ENCODE data around the gene ERCC5.
A peak's percentile ranks its signal among the peaks of the same experiment; 100 is the strongest.

The ERCC5 gene

DNA sequence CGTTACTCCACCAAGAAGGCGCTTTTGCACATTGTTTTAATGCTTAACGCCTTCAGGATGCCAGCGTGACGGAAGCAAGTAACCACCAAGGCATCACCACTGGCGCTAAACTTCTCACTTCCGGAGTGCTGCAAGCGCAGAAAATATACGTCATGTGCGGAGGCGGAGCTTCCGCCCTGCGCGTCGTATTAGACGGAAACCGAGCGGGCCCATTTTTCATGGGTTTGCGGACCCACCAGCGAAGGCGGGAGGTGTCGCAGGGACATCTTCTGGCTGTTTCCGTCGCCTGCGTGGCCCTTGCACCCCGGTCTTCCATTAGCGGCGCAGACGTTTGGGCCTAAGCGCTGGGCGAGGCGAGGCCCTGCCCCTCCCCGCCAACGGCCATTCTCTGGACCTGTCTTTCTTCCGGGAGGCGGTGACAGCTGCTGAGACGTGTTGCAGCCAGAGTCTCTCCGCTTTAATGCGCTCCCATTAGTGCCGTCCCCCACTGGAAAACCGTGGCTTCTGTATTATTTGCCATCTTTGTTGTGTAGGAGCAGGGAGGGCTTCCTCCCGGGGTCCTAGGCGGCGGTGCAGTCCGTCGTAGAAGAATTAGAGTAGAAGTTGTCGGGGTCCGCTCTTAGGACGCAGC is at the start of gene ERCC5:
ERCC5 (plus strand) TSS at position 403 of the 631 bp plus-strand sequence. CDS start 235 bp downstream, outside the sequence.
- DNase-seq, result peak; percentile 94

DNA sequence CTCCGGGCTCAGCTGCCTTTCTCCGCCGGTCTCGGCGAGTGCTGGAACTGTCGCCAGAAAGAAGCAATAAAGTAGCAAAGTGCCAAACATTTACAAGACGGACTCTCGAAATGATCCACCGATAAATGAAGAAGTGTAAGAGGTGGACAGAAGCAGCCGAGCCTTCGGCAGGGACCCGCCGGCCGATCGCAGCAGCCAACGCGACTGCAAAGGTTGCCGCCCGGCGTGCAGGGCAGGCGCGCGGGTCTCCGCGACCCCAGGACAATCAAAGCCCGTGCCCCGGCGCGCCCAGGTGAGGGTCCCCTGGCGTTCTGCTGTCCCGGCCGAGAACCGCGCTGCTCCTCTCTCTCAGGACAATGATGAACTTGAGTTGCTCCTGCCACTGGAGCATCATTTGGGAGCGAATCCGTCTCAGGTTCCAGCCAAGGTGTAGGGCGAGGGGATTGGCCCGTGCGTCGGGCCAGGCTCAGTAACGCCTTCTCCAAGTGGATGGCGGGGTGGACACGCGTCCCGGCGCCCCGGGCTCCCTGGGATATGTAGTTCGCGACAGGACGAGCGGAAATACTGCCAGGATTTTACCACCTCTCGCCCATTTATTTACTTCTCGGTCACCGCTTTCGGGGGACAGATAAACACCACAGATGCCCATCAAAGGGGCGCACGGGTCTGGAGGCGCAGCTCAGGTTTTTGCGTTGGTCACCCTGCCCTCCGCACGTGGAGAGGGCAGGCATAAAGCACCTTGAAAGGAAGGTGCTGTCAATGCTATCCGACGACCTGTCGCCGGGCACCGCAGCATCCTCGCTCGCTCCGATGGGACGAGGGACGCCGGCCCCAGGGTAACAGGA is 47.0 kb upstream of the ERCC5 start, which contains the start of the genes BIVM and POGLUT2:
BIVM (plus strand) TSS at position 539 of the 845 bp plus-strand sequence. CDS start 8,149 bp downstream, outside the sequence.
POGLUT2 (minus strand) TSS at position 396 of the 845 bp plus-strand sequence; CDS start at position 90, 306 bp downstream.
- peak; percentile 94 for DNase-seq

DNA sequence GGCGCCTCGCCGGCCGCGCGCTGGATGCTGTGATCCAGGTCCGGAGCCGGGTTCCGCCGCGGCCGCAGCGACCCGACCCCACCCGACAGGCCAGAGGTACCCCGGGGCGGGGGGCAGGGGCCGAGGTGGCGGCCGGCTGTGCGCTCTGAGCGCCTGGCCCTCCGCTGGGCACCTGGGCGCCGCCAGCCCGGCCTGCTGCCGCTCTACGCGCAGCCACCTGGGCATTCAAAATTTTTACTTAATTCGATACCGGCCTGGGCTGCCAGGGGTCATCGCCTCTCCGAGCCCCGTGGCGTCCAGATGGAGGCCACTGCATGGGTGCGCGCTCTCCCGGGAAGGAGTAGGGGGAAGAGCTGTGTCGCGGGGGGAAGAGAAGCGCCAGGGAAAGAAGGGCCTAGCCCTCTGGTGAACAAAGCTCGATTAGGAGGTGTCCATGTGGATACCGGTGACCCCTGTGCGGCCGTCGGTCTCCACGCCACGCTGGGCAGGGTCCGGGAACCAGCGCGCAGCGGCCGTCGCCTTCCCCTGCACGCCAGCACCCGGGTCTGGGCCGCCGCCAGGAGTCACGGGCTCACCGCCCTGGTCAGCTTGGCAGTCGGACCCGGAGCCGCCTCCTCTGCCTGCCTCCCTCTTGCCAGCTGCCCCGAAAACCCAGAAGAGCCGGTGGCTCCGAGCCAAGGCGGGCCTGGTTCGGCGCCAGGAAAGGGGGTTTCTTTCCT is 46.2 kb upstream of the ERCC5 start:
- DNase-seq, result peak; percentile 66

DNA sequence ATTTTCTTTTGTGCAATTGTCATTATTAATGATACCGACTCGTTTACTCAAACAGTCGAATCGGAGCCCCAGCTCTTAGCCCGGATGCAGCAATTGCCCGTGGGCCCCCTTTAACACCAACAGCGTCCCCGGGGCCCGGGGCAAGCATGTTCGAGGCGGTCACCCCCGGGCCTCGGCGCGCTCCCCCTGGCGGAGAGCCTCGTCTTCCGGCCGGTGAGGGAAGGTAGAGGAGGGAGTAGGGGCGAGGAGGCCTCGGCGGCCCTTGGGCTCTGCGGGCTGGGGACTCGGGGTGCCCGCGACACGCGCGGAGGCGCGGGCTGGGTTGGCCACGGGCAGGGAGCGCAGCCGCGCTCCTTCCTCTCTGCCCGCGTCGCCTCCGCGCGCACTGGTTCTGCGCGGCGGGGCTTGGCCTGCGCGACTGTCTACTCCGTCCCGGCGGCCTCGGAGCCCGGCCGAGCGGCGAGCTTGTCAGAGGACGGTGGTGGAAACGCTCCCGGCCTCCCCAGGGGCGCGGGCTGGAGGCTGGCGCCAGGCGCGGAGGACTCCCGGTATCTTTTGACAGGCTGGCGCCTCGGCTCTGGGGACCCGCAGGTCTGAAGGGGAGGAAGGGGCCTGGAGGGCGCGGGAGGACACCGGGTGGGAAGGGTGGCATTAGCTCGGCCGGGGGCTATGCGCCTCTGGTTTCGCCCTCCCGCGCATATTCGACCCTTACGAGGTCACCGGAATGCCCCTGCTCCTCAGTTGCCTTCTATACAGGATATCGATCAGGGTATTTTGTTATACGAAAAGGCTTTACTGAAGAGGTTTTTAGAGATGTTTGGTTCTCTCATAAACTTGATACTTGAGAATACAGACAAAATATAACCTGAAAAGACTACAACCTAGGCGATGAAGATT is 45.4 kb upstream of the ERCC5 start:
- DNase-seq, result peak; percentile 88

DNA sequence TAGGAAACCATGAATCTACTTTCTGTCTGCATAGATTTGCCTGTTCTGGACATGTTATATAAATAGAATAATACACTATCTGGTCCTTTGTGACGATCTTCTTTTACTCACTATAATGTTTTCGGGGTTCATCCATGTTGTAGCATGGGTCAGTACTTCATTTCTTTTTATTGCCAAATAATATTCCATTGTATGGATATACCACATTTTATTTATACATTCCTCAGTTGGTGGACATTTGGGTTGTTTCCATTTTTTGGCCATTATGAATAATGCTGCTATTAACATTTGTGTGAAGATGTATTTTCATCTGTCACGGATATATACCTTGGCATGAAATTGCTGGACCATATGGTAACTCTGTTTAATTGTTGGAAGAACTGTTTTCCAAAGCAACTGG is 40.2 kb upstream of the ERCC5 start:
- DNase-seq, result no peak

DNA sequence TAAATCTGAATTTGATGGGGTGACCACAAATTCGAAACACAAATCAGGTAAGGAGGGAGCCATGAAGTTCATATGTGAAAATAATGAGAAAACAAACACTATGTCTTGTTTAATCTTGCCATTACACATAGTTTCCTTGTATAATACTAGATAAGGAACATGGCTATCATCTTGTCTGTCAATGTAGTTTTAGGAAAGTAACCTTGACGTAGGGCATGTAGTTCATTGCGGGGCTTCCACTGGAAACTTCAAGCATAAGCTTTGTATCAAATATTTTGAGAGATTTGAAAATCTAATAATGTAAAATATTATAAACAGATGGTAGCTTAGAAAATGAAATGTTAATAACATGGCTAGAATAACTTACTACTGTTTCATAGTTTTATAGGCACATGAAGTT is 38.1 kb upstream of the ERCC5 start:
- DNase-seq, result no peak

DNA sequence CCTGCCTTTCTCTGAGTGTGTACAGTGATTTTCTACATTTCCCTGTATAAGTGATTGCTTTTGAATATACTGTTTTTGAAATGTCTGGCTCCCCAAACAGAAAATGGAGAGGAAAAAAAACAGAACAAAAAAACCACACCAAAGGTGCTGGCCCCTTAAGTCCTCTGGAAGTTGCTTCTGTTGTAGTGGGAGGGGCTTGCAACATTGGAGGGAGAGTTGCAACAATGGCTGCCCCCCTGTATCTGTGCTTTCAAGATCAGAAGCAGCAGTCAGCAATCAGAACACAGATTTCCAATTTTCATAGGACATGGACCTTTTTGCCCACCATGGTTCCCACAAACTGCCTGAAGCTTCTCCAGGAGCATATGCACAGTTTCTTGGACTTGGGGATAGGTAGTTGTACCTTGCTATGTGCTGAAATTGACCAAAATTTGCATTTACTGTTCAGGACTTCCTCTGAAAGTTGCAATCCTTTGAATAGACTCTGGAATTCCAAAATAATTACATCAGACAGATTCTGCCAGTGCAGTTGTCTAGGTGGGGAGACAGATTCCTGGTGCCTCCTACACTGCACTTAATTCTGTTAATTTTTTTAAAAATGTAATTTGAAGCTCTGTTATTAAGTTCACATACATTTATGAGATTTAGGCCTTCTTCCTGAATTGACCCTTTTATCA is 33.1 kb upstream of the ERCC5 start:
- DNase-seq, result no peak

DNA sequence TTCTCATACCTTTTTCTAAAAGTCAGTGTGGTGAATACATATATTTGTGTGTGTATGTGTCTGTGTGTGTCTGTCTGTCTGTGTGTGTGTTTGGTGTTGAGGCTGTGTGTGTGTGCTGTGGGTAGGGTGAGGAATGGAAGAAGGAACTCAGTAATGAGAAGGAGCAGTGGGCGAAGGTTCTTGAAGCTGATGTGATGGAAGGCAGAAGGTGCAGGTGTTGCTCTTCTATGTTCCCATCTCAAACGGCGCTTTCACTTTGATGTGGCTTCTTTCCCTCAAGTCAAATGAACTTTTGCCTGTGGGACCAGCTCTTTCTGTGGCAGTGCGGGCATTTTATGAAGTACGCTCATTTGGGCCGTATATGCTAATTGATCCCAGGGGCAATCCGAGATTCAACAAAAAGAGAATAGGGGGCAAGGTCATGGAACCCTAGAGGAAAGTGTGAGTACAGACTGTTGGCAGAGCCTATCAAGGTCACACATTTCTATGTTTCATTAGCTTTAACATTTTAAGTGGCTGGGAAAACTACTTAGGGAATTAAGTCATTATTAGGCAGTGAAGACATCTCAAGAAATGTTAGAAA is 31.7 kb upstream of the ERCC5 start:
- DNase-seq, result no peak

DNA sequence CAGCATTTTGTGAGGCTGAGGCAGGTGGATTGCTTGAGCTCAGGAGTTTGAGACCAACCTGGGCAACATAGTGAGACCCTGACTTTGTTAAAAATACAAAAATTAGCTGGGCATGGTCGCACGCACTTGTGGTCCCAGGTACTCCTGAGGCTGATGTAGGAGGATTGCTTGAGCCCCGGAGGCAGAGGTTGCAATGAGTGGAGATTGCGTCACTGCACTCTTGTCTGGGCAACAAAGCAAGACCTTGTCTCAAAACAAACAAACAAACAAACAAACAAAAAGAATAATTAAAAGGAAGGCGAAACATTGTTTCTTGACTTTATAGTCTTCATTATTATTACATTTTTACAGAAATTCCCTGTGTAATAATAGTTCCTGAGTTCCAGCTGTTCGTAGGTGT is 31.0 kb upstream of the ERCC5 start:
- no peak for DNase-seq

DNA sequence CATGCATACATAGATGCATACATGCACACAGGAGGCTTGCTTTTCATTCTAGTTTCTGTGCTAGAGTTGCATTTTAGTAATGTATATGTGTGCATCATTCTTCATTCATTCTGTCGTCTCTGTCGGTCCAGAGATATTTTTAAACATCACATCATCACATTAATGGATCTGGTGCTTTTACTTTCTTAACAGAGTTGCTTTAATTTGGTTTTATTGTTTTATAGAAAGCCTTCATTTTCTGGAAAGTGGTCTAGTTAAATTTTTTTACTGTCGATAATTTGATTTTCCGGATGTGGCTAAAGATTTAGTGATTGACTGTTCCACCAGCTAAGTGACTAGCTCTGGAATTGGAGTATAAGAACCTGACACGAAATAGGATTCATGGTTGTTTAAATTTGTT is 30.0 kb upstream of the ERCC5 start:
- no peak for DNase-seq

DNA sequence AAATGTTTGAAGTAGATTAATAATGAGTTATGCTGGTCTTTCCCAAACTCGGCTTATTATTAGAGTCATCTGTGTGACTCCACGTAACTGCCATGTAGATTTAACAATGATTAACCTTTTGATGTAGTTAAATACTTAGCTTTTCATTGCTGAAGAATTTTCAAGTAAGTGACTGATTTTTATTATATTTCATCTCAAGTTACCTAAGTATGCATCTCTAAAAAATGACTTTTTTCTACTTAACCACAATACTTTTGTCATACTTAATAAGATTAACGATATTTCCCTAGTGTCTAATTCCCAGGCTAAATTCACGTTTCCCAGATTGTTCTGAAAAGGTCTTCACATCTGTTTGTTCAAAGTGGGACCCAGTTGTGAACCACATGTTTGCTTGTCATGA is 29.1 kb upstream of the ERCC5 start:
- DNase-seq, result no peak

DNA sequence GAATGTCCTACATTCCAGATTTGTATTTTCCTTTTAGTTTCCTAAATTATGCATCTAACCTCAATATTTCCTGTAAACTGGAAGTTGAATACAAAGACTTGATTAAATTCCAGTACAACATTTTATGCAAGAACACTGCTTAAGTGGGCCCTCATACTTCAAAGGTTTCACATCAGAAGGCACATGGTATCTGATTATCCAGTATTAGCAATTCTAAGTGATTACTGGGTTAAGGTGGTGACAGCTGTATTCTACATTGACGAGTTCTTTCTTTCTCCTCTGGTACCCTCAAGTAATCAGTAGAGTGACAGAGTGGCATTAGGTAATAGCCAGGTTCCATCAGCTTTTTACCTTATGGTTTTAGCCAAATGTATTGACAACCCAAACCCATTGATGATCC is 28.6 kb upstream of the ERCC5 start:
- no peak for DNase-seq

DNA sequence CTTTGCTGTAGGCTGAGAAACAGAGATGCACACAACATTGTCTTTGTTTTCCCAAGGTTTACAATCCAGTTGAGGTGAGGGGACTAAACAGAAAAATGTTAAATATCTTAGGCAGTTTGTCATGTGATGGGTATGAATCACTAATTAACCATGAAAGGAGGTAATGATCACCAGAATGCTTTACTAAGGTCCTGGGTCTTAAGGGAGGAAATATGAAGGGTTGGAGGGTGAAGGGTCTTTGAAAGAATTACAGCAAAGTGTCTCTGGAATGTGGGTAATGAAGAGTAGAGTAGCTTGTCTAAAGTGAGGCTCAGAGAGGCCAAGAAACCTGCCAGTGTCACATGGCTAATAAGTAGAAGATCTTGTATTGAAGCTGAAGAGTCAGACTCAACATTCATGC is 27.9 kb upstream of the ERCC5 start:
- no peak for DNase-seq

DNA sequence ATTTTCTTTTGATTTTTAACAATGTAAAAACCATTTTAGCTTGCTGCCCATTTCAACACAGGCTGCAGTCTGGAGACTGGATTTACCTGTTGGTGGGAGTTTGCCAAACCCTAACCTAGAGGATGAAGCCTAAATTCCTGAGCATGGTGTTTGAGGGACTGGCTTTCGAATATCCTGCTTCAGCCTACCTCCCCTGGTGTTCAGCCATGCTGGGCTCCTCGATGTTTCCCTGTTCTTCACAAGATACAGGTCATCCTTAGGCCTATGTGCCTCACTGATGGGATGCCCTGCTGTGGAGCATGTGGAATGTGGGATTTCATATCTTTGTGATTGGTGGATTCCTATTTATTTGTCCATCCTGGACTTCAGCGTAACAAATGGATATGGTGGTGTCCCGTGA is 20.4 kb upstream of the ERCC5 start:
- no peak for DNase-seq

DNA sequence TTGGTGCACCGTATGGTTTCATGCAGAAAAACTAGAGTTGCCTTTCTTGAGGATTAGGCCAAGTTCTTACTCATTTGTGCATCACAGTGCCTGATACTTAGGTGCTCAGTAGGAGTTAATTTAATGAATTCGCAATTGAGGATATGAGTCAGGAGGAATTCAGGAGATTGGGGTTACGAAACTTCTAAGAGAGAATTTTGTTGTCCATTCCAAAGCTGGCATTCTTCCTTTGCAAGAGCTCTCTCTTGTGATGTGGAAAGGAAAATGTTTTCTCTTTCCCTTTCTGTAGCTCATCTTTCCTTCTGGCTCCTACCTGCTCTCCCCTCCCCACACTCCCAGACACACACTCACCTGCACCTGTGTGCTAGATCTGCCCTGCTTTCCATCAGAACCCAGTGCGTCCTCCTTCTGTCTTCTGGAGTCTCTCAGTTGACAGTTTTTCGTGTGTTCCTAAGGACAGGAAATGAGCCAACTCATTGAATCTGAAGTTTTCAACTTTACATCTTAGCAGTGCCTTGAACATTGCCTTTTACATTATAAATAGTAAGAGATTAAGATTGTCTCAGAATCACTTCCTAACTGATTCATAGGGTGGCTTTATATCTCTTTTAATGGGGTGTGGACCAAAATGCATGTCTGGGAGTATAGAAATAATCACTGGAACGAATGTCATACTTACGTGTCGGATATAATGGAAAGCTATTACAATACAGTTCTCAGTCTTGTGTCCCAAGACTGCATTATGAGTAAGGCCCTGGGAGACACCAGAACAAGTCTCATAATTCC is 19.7 kb upstream of the ERCC5 start:
- no peak for DNase-seq

DNA sequence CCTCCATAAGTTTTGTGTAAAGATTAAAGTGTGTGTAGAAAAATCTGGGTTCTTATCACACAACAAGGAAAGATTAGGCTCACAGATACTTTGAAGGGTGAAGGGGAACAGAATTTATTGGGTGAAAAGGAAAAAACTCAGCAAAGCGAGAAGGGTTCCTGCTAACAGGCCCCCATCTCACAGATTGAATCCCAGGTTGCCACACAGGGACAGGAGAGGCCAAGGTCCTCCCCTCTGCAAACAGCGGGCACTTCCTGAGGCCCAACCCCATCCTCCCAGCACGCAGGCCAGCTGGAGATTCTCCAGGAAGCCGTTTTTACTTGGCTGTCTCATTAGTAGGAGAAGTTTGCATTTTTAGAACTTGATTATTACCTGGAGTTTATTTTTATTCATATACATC is 15.2 kb upstream of the ERCC5 start:
- no peak for DNase-seq

DNA sequence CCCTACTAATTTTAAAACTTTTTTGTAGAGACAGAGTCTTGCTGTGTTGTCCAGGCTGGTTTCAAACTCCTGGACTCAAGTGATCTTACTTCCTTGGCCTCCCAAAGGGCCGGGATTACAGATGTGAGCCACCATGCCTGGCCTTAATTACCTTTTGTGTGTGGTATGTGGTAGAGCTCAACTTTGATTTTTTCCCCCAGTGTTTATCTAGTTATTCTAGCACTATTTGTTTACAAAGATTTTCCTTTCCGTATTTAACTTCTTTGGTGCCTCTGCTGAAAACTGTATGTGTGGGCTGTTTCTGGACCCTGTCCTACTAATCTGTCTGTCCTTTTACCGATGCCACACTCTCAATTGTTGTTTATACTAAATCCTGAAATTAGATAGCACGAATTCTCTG is 9.4 kb upstream of the ERCC5 start:
- no peak for DNase-seq

DNA sequence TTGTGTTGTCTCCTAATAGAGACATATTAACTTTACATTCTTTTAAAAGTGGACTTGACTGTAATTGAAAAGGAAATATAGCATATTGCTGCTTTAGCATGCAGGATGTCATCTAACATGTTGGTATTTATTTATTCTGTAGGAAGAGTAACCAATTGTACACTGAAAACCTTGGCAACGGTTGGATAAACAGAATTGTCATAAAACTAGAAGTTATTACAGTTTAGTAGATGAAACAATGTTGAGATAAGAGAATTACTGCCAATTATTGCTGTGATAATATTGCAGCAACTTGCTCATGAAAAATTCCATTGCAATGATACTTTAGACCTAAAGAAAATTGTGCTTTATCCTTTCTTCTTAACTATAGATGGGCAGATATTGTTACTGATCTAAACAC is 7.6 kb upstream of the ERCC5 start:
- no peak for DNase-seq

DNA sequence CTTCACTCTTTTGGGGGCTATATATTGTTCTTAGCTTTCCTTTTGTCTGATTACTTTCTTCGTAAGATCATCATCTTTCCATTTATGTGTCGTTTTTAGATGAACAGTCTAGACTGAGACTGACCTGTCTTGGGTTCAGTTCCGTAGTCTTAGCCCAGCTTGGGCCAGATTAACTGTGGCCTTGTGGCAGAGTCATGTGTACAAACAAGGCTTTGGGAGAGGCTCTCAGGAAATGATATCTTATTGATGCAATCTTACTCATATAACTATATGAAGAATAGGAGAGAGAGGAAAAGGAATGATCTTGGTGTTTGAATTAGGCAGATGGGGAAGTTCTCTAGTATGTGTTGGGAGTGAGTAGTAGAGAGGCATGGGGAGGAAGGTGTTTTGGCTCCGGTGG is 6.8 kb upstream of the ERCC5 start:
- DNase-seq, result no peak

DNA sequence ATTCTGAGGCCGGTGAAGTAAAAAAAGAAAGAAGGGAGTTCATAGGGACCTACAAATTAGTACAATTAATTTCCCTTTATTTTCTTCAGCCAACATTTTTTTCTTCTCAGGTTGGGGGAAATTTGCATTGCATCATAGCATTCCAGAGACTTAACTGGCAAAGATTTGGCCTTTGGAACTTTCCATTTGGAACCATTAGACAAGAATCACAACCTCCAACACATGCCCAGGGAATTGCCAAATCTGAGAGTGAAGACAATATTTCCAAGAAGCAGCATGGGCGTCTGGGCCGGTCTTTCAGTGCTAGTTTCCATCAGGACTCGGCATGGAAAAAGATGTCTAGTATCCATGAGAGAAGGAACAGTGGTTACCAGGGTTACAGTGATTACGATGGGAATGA is 6.4 kb upstream of the ERCC5 start:
- no peak for DNase-seq

DNA sequence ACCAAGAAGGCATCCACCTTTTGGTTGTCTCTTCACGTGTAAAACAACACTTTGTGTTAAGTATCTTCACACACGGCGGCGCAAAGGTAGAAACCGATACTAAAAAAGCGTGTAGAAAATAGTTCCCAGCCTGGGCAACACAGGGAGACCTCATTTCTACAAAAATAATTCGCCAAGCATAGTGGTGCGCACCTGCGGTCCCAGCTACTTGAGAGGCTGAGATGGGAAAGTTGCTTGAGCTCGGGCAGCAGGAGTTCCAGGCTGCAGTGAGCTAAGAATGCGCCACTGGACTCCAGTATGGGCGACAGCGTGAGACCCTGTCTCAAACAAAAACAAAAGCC is 573 bp upstream of the ERCC5 start:
- no peak for DNase-seq
